Posterior cingulate gyrus (tissue), 11 donors: ENCODE data around the gene TLL2.

Source experiments
- DNase-seq, 10 donors: peaks; one replicate each; pipeline versions ENCODE4 v3.0.0 to v3.0.0-alpha.2; 2020 to 2021; ENCODE audit warnings: mixed read lengths in 3 of 10
- intact Hi-C: fragments of 100-400 bp; cut with DNase I; formaldehyde crosslinking; loops from one replicate; pipeline ENCODE4 v1.15.1; 2023

Gene TLL2

GRCh38 chr10:96439725-96440124, 74.0 kb downstream of the TLL2 start:
- intact Hi-C loops, result no loop called here
- no peak for DNase-seq

- intact Hi-C loops, result no loop called here
- no peak for DNase-seq
Observed at GRCh38 chr10:96436035-96436434, 77.7 kb downstream of the TLL2 start.

GRCh38 chr10:96431211-96431970, 82.3 kb downstream of the TLL2 start:
- no peak for DNase-seq
- intact Hi-C loops, result no loop called here

- intact Hi-C loops, result no loop called here
- no peak for DNase-seq
Observed at GRCh38 chr10:96427291-96427690, 86.4 kb downstream of the TLL2 start.

GRCh38 chr10:96422525-96422924, 91.2 kb downstream of the TLL2 start:
- intact Hi-C loops, result no loop called here

GRCh38 chr10:96421995-96422394, 91.7 kb downstream of the TLL2 start:
- intact Hi-C loops, result no loop called here
- no peak for DNase-seq

More at GRCh38 chr10:96422525-96422924, 91.2 kb downstream of the TLL2 start:
- DNase-seq, result no peak

GRCh38 chr10:96420228-96421009, 93.3 kb downstream of the TLL2 start:
- no peak for DNase-seq
- intact Hi-C loops, result no loop called here

- intact Hi-C loops, result no loop called here
- no peak for DNase-seq
Observed at GRCh38 chr10:96419351-96419750, 94.4 kb downstream of the TLL2 start.

GRCh38 chr10:96418582-96418981, 95.1 kb downstream of the TLL2 start:
- intact Hi-C loops, result no loop called here
- DNase-seq, result no peak

GRCh38 chr10:96417441-96417840, 96.3 kb downstream of the TLL2 start:
- intact Hi-C loops, result no loop called here
- no peak for DNase-seq

- intact Hi-C loops, result no loop called here
- DNase-seq, result peak in 3 of 10 donors; percentile 28 to 87 (median 36)
Observed at GRCh38 chr10:96416643-96417042, 97.1 kb downstream of the TLL2 start.

GRCh38 chr10:96415891-96416554, 97.7 kb downstream of the TLL2 start:
- no peak for DNase-seq
- intact Hi-C loops, result no loop called here

- intact Hi-C loops, result no loop called here
- DNase-seq, result no peak
Observed at GRCh38 chr10:96415150-96415890, 98.4 kb downstream of the TLL2 start.

GRCh38 chr10:96414303-96414702, 99.4 kb downstream of the TLL2 start:
- intact Hi-C loops, result no loop called here
- no peak for DNase-seq

GRCh38 chr10:96413151-96413787, 100.5 kb downstream of the TLL2 start:
- intact Hi-C loops, result no loop called here

GRCh38 chr10:96411716-96412320, 101.9 kb downstream of the TLL2 start:
- intact Hi-C loops, result no loop called here
- DNase-seq, result no peak

More at GRCh38 chr10:96413151-96413787, 100.5 kb downstream of the TLL2 start:
- no peak for DNase-seq

- intact Hi-C loops, result no loop called here
- no peak for DNase-seq
Observed at GRCh38 chr10:96410296-96410695, 103.4 kb downstream of the TLL2 start.

- no peak for DNase-seq
- intact Hi-C loops, result no loop called here
Observed at GRCh38 chr10:96408201-96408600, 105.5 kb downstream of the TLL2 start.

GRCh38 chr10:96407560-96408069, 106.1 kb downstream of the TLL2 start:
- DNase-seq, result no peak
- intact Hi-C loops, result no loop called here

GRCh38 chr10:96406091-96406490, 107.6 kb downstream of the TLL2 start:
- no peak for DNase-seq
- intact Hi-C loops, result no loop called here
